Measurements from ENCODE around the gene ELF2. TPM values are rescaled to one million over a fixed set of nuclear protein-coding genes. Genes with fewer than 3 reads are reported as not detected.

Gene ELF2
- polyA plus RNA-seq, 1 of the 3 experiments (the other 2 are of a cell fraction), result 14.0 TPM

DNA sequence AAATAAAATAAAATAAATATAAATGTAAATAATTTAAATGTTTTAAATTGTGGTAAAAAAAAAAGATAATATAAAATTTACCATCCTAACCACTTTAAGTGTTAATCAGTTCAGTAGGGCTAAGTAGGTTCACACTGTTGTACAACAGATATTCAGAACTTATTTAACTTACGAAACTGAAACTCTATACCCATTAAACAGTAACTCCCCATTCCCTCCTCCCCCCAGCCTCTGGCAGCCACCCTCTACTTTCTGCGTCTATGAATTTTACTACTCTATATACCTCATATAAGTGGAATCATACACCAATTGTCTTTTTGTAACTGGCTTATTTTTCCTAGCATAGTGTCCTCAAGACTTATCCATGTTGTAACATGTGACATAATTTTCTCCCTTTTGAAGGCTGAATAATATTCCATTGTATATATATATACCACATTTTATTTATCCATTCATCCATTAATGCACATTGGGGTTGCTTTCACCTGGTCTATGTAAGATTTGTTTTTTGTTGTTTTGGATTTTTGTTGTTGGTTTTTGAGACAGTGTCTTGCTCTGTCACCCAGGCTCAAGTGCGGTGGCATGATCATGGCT lies 32.5 kb upstream of the ELF2 start (continued):
- TF ChIP-seq, protein P1, sequence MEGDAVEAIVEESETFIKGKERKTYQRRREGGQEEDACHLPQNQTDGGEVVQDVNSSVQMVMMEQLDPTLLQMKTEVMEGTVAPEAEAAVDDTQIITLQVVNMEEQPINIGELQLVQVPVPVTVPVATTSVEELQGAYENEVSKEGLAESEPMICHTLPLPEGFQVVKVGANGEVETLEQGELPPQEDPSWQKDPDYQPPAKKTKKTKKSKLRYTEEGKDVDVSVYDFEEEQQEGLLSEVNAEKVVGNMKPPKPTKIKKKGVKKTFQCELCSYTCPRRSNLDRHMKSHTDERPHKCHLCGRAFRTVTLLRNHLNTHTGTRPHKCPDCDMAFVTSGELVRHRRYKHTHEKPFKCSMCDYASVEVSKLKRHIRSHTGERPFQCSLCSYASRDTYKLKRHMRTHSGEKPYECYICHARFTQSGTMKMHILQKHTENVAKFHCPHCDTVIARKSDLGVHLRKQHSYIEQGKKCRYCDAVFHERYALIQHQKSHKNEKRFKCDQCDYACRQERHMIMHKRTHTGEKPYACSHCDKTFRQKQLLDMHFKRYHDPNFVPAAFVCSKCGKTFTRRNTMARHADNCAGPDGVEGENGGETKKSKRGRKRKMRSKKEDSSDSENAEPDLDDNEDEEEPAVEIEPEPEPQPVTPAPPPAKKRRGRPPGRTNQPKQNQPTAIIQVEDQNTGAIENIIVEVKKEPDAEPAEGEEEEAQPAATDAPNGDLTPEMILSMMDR (IDR thresholded peaks at IDR 0.05), result no peak
- TF ChIP-seq NRF1 (IDR thresholded peaks at IDR 0.05; ENCODE audit: low read depth, low read length) (no peak), CHD2 (IDR thresholded peaks at IDR 0.05; ENCODE audit: low read length, partially characterized antibody) (no peak), EP300 (IDR thresholded peaks at IDR 0.05; ENCODE audit: borderline replicate concordance in 1 of 2, low read depth in 1 of 2, low read length in 1 of 2) (no peak), GATA2 (CRISPR knock-in tag; IDR thresholded peaks at IDR 0.05) (no peak), MXI1 (IDR thresholded peaks at IDR 0.05; ENCODE audit: low read depth, low read length) (no peak), FOSL2 (IDR thresholded peaks at IDR 0.05; ENCODE audit: borderline replicate concordance, low read depth) (no peak)
- TF ChIP-seq, protein P2, sequence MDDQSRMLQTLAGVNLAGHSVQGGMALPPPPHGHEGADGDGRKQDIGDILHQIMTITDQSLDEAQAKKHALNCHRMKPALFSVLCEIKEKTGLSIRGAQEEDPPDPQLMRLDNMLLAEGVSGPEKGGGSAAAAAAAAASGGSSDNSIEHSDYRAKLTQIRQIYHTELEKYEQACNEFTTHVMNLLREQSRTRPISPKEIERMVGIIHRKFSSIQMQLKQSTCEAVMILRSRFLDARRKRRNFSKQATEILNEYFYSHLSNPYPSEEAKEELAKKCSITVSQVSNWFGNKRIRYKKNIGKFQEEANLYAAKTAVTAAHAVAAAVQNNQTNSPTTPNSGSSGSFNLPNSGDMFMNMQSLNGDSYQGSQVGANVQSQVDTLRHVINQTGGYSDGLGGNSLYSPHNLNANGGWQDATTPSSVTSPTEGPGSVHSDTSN (IDR thresholded peaks at IDR 0.05), result no peak
- TF ChIP-seq, protein P3, sequence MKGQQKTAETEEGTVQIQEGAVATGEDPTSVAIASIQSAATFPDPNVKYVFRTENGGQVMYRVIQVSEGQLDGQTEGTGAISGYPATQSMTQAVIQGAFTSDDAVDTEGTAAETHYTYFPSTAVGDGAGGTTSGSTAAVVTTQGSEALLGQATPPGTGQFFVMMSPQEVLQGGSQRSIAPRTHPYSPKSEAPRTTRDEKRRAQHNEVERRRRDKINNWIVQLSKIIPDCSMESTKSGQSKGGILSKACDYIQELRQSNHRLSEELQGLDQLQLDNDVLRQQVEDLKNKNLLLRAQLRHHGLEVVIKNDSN (IDR thresholded peaks at IDR 0.05; ENCODE audit: borderline replicate concordance, low read depth), result no peak

DNA sequence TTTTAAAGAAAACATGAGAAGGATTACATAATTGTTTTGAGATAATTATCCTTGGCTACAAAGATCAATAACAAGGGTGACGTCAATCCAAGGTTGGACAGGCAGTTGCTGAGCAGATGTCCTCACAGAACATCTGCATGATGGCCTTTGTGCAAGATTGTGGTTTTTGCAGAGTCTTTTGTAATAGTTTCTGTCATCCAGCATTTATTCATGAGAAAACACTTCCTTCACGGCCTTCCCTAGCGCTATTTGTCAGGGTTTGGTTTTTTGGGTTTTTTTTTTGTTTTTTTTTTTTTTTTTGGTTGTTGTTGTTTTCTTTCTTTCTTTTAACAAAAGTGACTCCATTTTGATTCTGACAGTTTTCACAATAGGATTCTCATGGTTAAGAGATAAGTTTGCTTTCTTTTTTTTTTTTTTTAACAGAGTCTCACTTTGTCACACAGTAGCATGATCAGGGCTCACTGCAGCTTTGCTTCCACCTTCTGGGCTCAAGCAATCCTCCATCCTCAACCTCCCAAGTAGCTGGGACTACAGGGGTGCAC lies 31.5 kb upstream of the ELF2 start:
- DNase-seq, result no peak
- no peaks in the 10 kb centered on the region for H3K9me2 ChIP-seq
- no peak overlapping the region for H3K9ac ChIP-seq
- no peaks in the 10 kb centered on the region for H3F3A ChIP-seq (replicated peaks; ENCODE audit: insufficient read depth)
- H3K4me3 ChIP-seq (ENCODE audit: low read depth in 2 of 2, low read length in 1 of 2), result no peak overlapping the region
- no peaks in the 10 kb centered on the region for H3K9me3 ChIP-seq
- no peak overlapping the region for H3K4me2 ChIP-seq
- H2AFZ ChIP-seq (ENCODE audit: low read depth), result no peak overlapping the region
- no peak overlapping the region for H3K27ac ChIP-seq (ENCODE audit: low read depth in 2 of 2, low read length in 1 of 2)
- H3K79me2 ChIP-seq (ENCODE audit: insufficient read depth), result no peaks in the 10 kb centered on the region
- no peaks in the 10 kb centered on the region for H4K20me1 ChIP-seq (ENCODE audit: insufficient read depth)
- no peaks in the 10 kb centered on the region for H3K36me3 ChIP-seq (replicated peaks in 1 of 2; ENCODE audit: control insufficient read depth in 1 of 2, insufficient read depth in 2 of 2, low read length in 1 of 2)
- ChIA-PET CTCF (no interaction called here), POLR2A (no interaction called here)
- no peaks in the 10 kb centered on the region for H3K27me3 ChIP-seq (ENCODE audit: insufficient read depth)
- H3K4me1 ChIP-seq (ENCODE audit: control insufficient read depth in 1 of 2, insufficient read depth in 2 of 2, low read depth in 1 of 2, low read length in 1 of 2), result no peaks in the 10 kb centered on the region; a peak in 1 of 4 replicates
- WGBS (ENCODE audit: low lambda C conversion rate), result 90% methylated on average over 3 of the region's 3 CpGs
- TF ChIP-seq GABPA (IDR thresholded peaks at IDR 0.05; ENCODE audit: low read depth) (no peak), RFX5 (IDR thresholded peaks at IDR 0.05; ENCODE audit: low read length) (no peak), JUND (IDR thresholded peaks at IDR 0.05) (no peak), MXI1 (IDR thresholded peaks at IDR 0.05; ENCODE audit: low read depth, low read length) (no peak), TEAD4 (IDR thresholded peaks at IDR 0.05; ENCODE audit: borderline replicate concordance, insufficient read depth) (no peak), FOXJ3 (CRISPR knock-in tag; IDR thresholded peaks at IDR 0.05) (no peak), GATA2 (CRISPR knock-in tag; IDR thresholded peaks at IDR 0.05) (no peak), TCF12 (IDR thresholded peaks at IDR 0.05) (no peak), SMC3 (IDR thresholded peaks at IDR 0.05; ENCODE audit: low read depth, low read length) (no peak), SIN3A (IDR thresholded peaks at IDR 0.05; ENCODE audit: borderline replicate concordance, low read depth, low read length) (no peak), CHD2 (IDR thresholded peaks at IDR 0.05; ENCODE audit: low read length, partially characterized antibody) (no peak)
- TF ChIP-seq, protein P4, sequence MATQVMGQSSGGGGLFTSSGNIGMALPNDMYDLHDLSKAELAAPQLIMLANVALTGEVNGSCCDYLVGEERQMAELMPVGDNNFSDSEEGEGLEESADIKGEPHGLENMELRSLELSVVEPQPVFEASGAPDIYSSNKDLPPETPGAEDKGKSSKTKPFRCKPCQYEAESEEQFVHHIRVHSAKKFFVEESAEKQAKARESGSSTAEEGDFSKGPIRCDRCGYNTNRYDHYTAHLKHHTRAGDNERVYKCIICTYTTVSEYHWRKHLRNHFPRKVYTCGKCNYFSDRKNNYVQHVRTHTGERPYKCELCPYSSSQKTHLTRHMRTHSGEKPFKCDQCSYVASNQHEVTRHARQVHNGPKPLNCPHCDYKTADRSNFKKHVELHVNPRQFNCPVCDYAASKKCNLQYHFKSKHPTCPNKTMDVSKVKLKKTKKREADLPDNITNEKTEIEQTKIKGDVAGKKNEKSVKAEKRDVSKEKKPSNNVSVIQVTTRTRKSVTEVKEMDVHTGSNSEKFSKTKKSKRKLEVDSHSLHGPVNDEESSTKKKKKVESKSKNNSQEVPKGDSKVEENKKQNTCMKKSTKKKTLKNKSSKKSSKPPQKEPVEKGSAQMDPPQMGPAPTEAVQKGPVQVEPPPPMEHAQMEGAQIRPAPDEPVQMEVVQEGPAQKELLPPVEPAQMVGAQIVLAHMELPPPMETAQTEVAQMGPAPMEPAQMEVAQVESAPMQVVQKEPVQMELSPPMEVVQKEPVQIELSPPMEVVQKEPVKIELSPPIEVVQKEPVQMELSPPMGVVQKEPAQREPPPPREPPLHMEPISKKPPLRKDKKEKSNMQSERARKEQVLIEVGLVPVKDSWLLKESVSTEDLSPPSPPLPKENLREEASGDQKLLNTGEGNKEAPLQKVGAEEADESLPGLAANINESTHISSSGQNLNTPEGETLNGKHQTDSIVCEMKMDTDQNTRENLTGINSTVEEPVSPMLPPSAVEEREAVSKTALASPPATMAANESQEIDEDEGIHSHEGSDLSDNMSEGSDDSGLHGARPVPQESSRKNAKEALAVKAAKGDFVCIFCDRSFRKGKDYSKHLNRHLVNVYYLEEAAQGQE (IDR thresholded peaks at IDR 0.05; ENCODE audit: low read depth, low read length), result no peak
- TF ChIP-seq, protein P5, sequence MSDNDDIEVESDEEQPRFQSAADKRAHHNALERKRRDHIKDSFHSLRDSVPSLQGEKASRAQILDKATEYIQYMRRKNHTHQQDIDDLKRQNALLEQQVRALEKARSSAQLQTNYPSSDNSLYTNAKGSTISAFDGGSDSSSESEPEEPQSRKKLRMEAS (IDR thresholded peaks at IDR 0.05; ENCODE audit: low read depth), result no peak
- TF ChIP-seq, protein P3 (IDR thresholded peaks at IDR 0.05; ENCODE audit: borderline replicate concordance, low read depth), result no peak
- TF ChIP-seq, protein P6, sequence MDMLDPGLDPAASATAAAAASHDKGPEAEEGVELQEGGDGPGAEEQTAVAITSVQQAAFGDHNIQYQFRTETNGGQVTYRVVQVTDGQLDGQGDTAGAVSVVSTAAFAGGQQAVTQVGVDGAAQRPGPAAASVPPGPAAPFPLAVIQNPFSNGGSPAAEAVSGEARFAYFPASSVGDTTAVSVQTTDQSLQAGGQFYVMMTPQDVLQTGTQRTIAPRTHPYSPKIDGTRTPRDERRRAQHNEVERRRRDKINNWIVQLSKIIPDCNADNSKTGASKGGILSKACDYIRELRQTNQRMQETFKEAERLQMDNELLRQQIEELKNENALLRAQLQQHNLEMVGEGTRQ (IDR thresholded peaks at IDR 0.05; ENCODE audit: borderline replicate concordance, low read depth, low read length), result no peak
